Caco-2 (cell line): ENCODE measurements around the gene GLIPR1L1. TPM values are rescaled to one million over a fixed set of nuclear protein-coding genes. Genes with fewer than 3 reads are reported as not detected.

Experiments used
- BruUV-seq: library from RNA; stranded (reverse); fragments of 400-500 nt; replicated peaks from 2 replicates; lab custom pipeline; 2021; lab: Mats Ljungman, UMichigan
- CTCF ChIA-PET: fragments of 300-600 bp; sonication (Branson Sonifier 250); formaldehyde crosslinking; loops from one replicate; lab custom pipeline; 2022; ENCODE audit warnings: antibody characterized with exemption; lab: Charles Lee
- POLR2A ChIA-PET: fragments of 300-600 bp; sonication (Branson Sonifier 250); formaldehyde crosslinking; loops from one replicate; lab custom pipeline; 2022; ENCODE audit warnings: antibody characterized with exemption; lab: Charles Lee
- DNase-seq, 2 experiments: peaks; one replicate each; pipeline versions ENCODE4 v3.0.0 to v3.0.0-alpha.2; 2020 to 2022
- H3K27me3 ChIP-seq: replicated peaks from 2 replicates; pipeline ENCODE4 v1.6.0; 2011; ENCODE audit warnings: low read length; ENCODE audit not compliant: control insufficient read depth, insufficient read depth
- H3K36me3 ChIP-seq: 2 replicates; pipeline ENCODE4 v1.5.1; 2011; ENCODE audit warnings: low read length; ENCODE audit not compliant: control insufficient read depth, insufficient read depth
- H3K4me1 ChIP-seq: fragments of 250-450 bp; sonication (Bioruptor Pico); 2 replicates; pipeline ENCODE4 v1.5.1; 2020; ENCODE audit warnings: mild to moderate bottlenecking
- H3K4me3 ChIP-seq: 2 replicates; pipeline ENCODE4 v1.5.1; 2011; ENCODE audit warnings: low read depth, mild to moderate bottlenecking, control low read depth, low read length
- H3K9me3 ChIP-seq: fragments of 250-450 bp; sonication (Bioruptor Pico); 2 replicates; pipeline ENCODE4 v1.5.1; 2020; ENCODE audit warnings: mild to moderate bottlenecking, moderate library complexity
- H3K27ac Mint-ChIP-seq: one replicate; pipeline ENCODE4 v1.8.0; 2022; ENCODE audit warnings: mixed read lengths; ENCODE audit not compliant: unreplicated experiment
- H3K27me3 Mint-ChIP-seq: one replicate; pipeline ENCODE4 v1.8.0; 2022; ENCODE audit warnings: mixed read lengths; ENCODE audit not compliant: insufficient read depth, unreplicated experiment
- H3K36me3 Mint-ChIP-seq: one replicate; pipeline ENCODE4 v1.8.0; 2022; ENCODE audit warnings: mild to moderate bottlenecking, mixed read lengths; ENCODE audit not compliant: insufficient read depth, unreplicated experiment
- H3K4me1 Mint-ChIP-seq: one replicate; pipeline ENCODE4 v1.8.0; 2022; ENCODE audit warnings: low read depth, mixed read lengths; ENCODE audit not compliant: unreplicated experiment
- H3K4me3 Mint-ChIP-seq: one replicate; pipeline ENCODE4 v1.8.0; 2022; ENCODE audit warnings: mild to moderate bottlenecking, moderate library complexity, mixed read lengths; ENCODE audit not compliant: unreplicated experiment
- H3K9me3 Mint-ChIP-seq: one replicate; pipeline ENCODE4 v1.8.0; 2022; ENCODE audit warnings: mixed read lengths; ENCODE audit not compliant: unreplicated experiment
- intact Hi-C: fragments of 100-400 bp; cut with micrococcal nuclease; formaldehyde crosslinking; loops from one replicate; pipeline ENCODE4 v1.10.0; 2022; ENCODE audit not compliant: unreplicated experiment
- total RNA-seq: library from RNA; stranded (reverse); gene quantifications from 2 replicates; pipeline ENCODE4 v1.2.3, GENCODE V29; 2022
- TF ChIP-seq, protein P1 (sequence below), 2 experiments: fragments of 200-600 bp in 1 of 2; IDR thresholded peaks; 1 replicate in 1 of 2; 2 replicates in 1 of 2; pipeline versions ENCODE4 v1.5.1 to v1.8.0; 2011 to 2022; ENCODE audit warnings: antibody characterized with exemption in 1 of 2, control low read depth in 1 of 2, inconsistent platforms in 1 of 2, low read depth in 1 of 2, low read length in 1 of 2, mild to moderate bottlenecking in 1 of 2, moderate library complexity in 1 of 2; ENCODE audit not compliant: insufficient read depth in 1 of 2, severe bottlenecking in 1 of 2, unreplicated experiment in 1 of 2

Gene GLIPR1L1
- total RNA-seq, 1 experiment from 2014 or later: not detected

- Histone ChIP-seq H3K4me3 (no peak overlapping the region), H3K4me1 (no peaks in the 10 kb centered on the region), H3K9me3 (no peaks in the 10 kb centered on the region), H3K36me3 (no peaks in the 10 kb centered on the region), H3K27me3 (no peaks in the 10 kb centered on the region)
- Mint-ChIP-seq H3K4me3 (no peak overlapping the region), H3K4me1 (no peaks in the 10 kb centered on the region), H3K9me3 (no peaks in the 10 kb centered on the region), H3K36me3 (no peaks in the 10 kb centered on the region), H3K27me3 (no peaks in the 10 kb centered on the region), H3K27ac (no peak overlapping the region)
- DNase-seq: no peak
- intact Hi-C loops: no loop called here
- BruUV-seq: no TSS peak
- ChIA-PET POLR2A (no interaction called here), CTCF (no interaction called here)
- TF ChIP-seq, protein P1, sequence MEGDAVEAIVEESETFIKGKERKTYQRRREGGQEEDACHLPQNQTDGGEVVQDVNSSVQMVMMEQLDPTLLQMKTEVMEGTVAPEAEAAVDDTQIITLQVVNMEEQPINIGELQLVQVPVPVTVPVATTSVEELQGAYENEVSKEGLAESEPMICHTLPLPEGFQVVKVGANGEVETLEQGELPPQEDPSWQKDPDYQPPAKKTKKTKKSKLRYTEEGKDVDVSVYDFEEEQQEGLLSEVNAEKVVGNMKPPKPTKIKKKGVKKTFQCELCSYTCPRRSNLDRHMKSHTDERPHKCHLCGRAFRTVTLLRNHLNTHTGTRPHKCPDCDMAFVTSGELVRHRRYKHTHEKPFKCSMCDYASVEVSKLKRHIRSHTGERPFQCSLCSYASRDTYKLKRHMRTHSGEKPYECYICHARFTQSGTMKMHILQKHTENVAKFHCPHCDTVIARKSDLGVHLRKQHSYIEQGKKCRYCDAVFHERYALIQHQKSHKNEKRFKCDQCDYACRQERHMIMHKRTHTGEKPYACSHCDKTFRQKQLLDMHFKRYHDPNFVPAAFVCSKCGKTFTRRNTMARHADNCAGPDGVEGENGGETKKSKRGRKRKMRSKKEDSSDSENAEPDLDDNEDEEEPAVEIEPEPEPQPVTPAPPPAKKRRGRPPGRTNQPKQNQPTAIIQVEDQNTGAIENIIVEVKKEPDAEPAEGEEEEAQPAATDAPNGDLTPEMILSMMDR (IDR thresholded peaks at IDR 0.05; ENCODE audit: insufficient read depth in 1 of 2, low read depth in 1 of 2, low read length in 1 of 2, severe bottlenecking in 1 of 2, unreplicated experiment in 1 of 2): no peak
Observed at GRCh38 chr12:75361408-75361807, 26.9 kb downstream of the GLIPR1L1 start.

DNA sequence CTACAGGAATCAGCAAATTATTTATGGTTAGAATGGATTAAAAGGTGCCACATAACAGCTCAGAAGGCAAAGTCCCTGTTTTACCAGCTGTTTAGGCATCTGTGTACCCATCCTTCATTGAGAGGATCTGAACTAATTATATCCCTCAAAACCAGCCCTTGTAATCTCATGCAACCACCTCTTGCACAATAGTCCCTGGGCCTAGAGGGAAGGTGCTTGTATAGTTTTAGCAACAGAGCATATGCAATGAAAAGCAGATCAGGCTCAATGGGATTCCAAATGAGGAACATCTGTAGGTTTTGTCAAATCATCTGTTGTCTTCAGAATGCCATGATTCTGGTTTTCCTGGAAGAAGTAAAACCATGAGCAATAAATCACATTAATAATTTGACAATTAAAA is 30.4 kb downstream of the GLIPR1L1 start:
- POLR2A ChIA-PET: no interaction called here
- Mint-ChIP-seq H3K4me1 (no peaks in the 10 kb centered on the region), H3K4me3 (no peak overlapping the region), H3K9me3 (no peaks in the 10 kb centered on the region), H3K36me3 (no peaks in the 10 kb centered on the region), H3K27me3 (no peaks in the 10 kb centered on the region), H3K27ac (no peak overlapping the region)
- H3K36me3 ChIP-seq: no peaks in the 10 kb centered on the region
- CTCF ChIA-PET: no interaction called here
- TF ChIP-seq, protein P1 (IDR thresholded peaks at IDR 0.05; ENCODE audit: insufficient read depth in 1 of 2, low read depth in 1 of 2, low read length in 1 of 2, severe bottlenecking in 1 of 2, unreplicated experiment in 1 of 2): no peak
- intact Hi-C loops: no loop called here
- BruUV-seq: no TSS peak
- DNase-seq: no peak
- no peaks in the 10 kb centered on the region for H3K27me3 ChIP-seq
- H3K9me3 ChIP-seq: no peaks in the 10 kb centered on the region
- H3K4me3 ChIP-seq: no peak overlapping the region
- no peaks in the 10 kb centered on the region for H3K4me1 ChIP-seq

GRCh38 chr12:75366629-75367028 is 32.2 kb downstream of the GLIPR1L1 start:
- Mint-ChIP-seq H3K9me3 (no peaks in the 10 kb centered on the region), H3K27me3 (no peaks in the 10 kb centered on the region), H3K36me3 (no peaks in the 10 kb centered on the region), H3K27ac (no peak overlapping the region), H3K4me1 (no peaks in the 10 kb centered on the region), H3K4me3 (no peak overlapping the region)
- intact Hi-C loops: no loop called here
- BruUV-seq: no TSS peak
- no peaks in the 10 kb centered on the region for H3K27me3 ChIP-seq
- ChIA-PET POLR2A (no interaction called here), CTCF (no interaction called here)
- H3K4me3 ChIP-seq: no peak overlapping the region
- TF ChIP-seq, protein P1 (IDR thresholded peaks at IDR 0.05; ENCODE audit: insufficient read depth in 1 of 2, low read depth in 1 of 2, low read length in 1 of 2, severe bottlenecking in 1 of 2, unreplicated experiment in 1 of 2): no peak
- no peak for DNase-seq
- H3K9me3 ChIP-seq: no peaks in the 10 kb centered on the region
- H3K4me1 ChIP-seq: no peaks in the 10 kb centered on the region
- no peaks in the 10 kb centered on the region for H3K36me3 ChIP-seq
